GM04503 (cell line): ENCODE results near the gene ZNF544.

Experiments used
- DNase-seq: peaks from one replicate; pipeline ENCODE4 v3.0.0-alpha.2; 2012; ENCODE audit warnings: low read depth

Gene ZNF544

DNA sequence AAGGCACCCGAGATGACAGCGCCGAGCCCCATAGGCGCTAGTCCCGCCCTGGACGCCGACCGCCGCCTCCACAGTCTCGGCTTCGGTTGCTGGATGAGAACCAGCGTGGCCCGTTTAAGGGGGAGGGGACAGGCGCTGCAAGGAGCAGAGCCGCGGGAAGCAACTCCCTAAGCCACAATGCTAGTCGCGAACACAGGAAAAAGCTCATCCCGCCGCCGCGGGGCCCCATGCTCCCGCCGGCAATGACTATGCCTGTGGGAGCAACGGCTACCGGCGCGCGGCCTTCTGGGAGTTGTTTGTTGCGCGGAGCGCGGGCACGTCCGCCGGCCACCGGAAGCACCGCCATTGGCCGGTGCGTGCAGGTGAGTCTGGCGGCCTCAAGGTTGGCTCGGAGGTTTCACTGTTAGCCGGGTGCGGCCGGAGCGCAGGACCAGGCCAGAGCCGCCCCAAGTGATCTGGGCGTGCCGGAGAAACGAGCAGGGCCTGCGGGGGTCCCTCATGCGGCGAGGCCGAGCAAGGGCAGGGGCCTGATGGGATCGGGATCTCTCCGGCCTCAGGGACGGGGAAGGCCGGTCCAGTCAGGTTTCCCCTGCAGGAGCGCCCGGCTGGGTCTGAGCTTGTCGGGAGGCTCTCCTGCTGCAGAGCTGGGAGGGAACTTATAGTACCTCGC lies at the start of gene ZNF544:
Gene ZNF544 (plus strand): TSS at position 330 of the 670 bp plus-strand sequence. CDS start 15,110 bp downstream, outside the sequence.
- peak; percentile 18 for DNase-seq

DNA sequence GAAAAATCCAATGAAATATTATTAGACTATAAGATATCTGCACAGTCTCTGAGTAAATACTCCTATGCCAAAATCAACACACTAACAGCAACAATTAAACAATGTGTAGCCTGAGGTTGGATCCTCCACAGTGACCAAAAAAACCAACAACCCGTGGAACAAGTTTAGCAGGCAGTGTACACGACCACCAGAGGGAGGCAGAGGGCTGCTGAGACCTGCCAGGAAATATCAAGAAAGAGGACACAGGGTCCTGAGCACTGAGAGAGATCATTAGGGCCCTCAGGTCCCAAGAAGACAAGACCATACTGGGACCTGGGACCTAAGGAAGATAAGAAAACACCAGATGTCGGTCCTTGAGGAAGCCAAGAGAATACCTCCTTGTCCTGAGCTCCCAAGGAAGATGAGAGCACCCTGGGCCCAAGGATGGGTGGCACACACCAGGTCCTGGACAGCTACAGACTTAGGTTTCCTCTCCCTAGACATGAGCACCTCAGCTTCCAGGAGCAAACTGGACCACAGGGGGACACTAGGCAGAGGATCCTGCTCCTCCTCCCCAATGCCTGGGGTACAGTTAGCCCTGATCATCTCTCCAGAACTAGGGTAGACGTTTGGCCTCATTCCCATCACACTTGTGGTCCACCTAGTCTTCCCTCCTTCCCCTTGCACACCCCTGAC lies 46.7 kb upstream of the ZNF544 start:
- no peak for DNase-seq

DNA sequence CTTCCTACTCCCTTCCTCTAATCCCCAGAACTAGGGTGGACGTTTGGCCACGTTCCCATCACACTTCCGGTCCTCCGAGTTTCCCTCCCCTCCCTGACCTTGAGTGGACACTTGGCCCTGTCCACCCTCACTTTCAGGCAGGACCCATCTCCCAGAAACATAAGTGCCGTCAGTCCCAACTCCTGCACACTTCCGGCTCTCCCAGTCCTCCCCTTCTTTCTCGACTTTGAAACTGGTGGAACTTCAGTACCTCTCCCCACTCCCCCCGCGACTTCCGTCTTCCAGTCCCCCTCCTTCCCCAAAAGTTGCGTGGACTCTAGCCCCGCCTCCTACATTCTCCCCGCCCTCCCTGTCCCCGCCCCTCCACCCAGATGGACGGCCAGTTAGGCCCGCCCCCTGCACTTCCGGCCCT lies 46.1 kb upstream of the ZNF544 start:
- DNase-seq, result no peak

DNA sequence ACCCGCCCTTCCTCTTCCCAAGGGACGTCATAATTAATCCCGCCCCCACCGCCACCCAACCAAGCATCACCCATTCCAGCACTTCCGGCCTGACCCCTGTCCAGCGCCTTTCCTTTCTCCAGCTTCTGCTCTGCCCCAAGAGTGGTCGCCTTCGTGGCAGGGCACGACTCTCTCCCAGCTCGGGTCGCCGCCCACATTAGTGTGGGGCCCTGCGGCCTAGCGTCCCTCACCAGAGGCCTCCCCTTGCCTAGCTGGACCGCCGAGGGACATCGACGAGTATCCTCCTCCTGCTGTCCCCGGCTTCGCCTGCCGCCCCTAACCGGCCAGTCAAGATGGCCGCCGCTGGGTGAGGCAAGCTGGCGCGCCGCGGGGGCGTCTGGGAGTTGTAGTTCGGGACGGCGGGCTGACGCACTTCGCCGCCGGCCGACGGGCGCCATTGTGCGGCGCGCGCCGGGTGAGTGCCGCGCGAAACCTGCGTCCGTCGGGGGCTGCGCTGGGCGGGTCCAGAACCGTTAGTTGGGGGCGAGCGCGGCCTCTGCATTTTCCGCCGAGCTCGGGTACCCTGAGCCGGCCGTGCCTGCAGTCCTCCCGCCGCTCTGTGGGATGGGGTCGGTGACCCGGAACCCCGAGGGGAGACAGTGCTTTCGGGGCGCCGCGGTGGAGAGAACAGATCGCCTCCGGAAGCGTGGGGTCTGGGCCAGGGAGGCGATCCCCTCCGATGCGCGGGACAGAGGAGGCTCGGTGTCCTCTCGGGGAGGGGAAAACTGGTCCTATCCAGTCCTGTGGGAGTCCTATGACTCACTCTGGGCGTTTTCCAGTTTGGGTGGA lies 45.5 kb upstream of the ZNF544 start, which contains the start of gene ZNF274:
Gene ZNF274 (plus strand): TSS at position 73 of the 828 bp plus-strand sequence. CDS start 905 bp downstream, outside the sequence.
- DNase-seq, result peak; percentile 59

DNA sequence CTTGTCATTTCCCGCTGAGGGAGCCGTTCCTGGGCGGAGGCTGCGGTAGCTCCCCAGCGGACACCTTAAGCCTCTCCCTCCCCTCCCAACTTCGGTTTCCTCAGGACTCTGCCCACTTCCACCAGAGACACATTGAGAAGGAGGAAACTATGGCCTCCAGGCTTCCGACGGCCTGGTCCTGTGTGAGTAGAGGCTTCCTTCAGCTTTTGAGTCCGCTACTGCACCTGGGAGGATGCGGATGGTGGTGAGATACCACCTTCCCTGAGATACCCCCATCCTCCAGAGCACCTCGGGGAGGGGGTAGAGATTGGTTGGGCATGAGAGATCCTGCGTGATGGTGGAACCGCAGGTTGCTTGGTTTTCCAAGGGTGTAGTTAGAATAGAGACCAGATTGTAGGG lies 44.9 kb upstream of the ZNF544 start:
- no peak for DNase-seq

DNA sequence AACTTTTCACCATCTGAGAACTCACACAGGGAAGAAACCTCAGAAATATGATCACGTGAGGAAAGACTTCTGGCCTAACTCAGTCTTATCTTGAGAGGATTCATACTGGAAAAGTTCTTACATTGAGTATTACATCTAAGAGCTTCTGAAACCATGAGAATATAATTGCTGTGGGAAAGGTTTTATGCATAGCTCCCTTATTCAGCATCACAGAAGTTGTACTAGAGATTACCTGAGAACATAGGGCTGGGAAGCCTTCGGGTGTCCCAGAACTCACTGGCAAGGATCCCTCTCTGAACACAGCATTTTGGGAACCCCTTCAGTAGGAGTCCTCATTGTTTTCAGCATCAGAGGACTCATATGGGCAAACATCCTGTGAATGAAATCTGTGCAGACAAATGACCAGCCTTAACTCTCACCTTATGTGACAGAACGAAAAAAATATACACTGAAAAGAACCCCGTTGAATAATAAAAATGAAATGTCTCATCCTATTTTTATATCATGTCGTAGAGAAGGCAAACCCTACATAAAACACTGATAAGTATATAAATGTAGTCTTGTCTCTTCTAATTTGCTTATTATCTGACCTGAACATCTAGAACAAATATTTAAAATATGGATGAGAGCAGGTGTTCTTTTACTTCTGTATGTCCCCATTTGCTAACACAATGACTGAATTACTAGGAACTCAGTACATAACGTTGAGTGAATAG lies 31.7 kb upstream of the ZNF544 start:
- DNase-seq, result peak; percentile 3

DNA sequence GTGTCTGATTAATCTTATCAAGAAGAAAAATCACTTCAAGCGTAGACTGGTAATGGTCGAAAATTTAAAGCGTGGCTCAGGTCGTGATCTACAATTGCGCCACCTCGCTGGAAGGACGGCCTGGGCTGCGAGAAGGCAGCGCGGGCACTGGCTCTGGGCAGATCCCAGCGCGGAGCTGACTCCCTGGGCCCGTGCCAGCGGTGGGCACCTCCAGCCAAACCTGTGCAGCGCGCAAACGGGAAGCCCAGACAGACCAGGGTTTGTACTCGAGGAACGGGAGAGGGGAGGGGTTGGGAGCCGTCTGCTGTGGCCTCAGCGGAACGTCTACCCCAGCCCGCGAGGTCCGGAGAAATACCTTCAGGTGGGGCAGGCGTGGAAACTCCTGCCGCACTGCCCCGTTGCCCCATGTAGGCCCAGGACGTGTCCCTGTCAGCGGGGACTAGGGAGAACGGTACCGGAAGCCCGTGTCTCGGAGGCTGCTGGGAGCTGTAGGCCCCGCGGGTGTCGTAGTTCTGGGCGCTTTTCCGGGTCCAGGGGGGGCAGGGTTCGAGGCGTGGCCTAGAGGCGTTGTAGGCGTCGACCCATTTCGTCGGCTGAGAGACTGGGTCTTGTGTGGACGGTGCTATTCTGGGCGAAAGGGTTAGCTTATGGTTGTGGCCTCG lies 24.8 kb upstream of the ZNF544 start:
- DNase-seq, result no peak

DNA sequence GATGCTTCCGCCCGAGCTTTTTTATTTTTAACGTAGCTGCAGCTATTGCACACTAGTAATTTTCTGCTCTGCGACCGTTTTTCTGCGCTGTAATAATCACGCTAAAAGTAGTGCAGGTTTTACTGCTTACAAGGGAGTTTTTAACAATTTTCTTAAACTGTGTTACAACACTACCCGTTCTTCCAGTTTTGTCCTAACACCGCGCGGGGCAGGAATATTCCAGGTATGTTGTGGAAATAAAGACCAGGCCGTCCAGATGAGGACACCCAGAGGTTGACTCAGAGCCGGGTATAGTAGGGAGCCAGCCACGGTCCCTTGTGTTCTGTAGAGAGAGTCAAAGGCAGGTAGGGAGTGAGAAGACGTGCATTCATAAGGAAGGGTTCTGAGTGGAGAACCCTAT lies 24.1 kb upstream of the ZNF544 start:
- DNase-seq, result no peak

DNA sequence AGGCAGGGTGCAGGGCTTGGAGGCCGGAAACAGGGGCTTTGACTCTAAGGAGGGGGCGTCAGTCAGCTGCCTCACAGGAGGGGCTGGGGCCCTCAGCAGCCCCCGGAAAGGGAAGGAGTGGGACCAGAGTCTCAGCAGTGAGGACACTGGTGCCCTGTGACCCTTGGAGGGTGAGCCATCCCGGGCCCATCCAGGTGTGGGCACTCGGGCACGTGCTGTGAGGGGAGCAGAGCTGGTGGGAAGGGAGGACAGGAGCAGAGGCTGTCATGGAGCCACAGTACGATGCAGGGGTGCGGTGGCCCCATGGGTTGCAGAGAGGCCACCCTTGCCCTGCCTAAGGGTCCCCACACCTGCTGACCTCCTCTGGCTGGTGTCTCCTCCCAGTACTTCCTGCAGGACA lies 19.1 kb upstream of the ZNF544 start:
- DNase-seq, result no peak

DNA sequence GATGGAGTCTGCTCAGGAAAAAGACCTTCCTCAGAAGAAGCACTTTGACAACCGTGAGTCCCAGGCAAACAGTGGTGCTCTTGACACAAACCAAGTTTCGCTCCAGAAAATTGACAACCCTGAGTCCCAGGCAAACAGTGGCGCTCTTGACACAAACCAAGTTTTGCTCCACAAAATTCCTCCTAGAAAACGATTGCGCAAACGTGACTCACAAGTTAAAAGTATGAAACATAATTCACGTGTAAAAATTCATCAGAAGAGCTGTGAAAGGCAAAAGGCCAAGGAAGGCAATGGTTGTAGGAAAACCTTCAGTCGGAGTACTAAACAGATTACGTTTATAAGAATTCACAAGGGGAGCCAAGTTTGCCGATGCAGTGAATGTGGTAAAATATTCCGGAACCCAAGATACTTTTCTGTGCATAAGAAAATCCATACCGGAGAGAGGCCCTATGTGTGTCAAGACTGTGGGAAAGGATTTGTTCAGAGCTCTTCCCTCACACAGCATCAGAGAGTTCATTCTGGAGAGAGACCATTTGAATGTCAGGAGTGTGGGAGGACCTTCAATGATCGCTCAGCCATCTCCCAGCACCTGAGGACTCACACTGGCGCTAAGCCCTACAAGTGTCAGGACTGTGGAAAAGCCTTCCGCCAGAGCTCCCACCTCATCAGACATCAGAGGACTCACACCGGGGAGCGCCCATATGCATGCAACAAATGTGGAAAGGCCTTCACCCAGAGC lies 16.2 kb upstream of the ZNF544 start:
- no peak for DNase-seq

DNA sequence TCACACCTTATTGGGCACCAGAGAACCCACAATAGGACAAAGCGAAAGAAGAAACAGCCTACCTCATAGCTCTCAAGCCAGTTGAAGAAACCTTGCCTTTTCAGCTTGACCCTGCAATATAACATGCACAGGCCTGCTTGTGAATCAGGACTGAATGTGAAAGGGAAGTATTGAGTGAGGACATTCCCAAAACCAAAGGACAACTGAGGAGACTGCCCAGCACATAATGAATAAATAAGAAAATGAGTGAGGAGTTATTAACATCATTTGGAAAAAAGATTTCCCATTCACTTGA lies 15.7 kb upstream of the ZNF544 start:
- DNase-seq, result no peak

DNA sequence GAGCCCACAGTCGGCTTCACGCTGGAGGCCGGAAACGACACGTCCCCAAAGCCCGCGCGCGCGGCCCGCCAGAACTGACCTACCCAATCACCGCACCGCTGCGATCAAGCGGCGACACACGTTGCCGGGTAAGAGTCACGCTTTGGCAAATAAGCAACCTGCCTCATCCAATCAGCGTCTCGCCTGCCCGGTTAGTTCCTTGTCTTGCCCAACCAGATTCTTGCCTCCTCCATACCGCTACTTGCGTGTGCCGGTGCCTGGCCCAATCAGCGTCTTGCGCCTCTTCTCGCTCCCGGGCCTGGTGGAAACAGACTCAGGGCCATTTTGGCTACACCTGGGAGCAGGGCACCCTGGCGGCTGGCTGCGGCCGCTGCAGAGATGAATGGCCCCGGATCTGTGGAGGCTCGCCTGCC lies 11.6 kb upstream of the ZNF544 start:
- no peak for DNase-seq

DNA sequence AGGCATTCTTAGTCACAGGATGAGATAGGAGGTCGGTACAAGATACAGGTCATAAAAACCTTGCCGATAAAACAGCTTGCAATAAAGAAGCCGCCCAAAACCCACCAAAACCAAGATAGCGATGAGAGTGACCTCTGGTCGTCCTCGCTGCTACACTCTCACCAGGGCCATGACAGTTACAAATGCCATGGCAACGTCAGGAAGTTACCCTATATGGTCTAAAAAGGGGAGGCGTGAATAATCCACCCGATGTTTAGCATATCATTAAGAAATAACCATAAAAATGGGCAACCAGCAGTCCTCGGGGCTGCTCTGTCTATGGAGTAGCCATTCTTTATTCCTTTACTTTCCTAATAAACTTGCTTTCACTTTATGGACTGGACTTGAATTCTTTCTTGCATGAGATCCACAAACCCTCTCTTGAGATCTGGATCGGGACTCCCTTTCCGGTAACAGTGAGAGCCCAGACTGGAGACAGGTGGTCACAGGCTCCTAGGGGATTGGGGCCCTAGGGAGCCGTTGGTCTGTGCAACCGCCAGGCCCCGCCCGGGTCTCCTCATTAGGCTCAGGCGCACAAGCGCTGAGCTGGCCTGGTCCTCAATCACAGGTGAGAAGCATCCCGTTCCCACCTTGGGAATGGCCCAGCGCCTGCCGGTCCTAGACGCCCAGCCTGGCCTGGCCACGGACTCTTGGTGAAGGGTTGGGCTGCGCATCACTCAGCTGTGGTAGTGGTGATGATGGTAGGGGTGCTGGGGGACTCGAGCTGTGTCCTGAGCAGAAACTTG lies 10.9 kb upstream of the ZNF544 start:
- no peak for DNase-seq

DNA sequence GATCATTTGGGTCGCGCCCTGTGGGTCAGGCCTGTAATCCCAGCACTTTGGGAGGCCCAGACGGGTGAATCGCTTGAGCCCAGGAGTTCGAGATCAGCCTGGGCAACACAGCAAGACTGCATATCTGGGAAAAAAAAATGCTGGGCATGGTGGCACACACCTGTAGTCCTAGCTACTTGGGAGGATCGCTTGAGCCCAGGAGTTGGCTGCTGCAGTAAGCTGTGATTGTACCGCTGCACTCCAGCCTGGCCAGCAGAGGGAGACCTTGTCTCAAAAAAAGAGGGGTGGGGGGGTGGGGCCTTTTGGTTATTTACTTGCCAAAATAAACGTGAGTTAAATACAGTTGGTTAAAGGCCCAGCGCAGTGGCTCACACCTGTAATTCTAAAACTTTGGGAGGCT lies 9.8 kb upstream of the ZNF544 start:
- DNase-seq, result no peak

DNA sequence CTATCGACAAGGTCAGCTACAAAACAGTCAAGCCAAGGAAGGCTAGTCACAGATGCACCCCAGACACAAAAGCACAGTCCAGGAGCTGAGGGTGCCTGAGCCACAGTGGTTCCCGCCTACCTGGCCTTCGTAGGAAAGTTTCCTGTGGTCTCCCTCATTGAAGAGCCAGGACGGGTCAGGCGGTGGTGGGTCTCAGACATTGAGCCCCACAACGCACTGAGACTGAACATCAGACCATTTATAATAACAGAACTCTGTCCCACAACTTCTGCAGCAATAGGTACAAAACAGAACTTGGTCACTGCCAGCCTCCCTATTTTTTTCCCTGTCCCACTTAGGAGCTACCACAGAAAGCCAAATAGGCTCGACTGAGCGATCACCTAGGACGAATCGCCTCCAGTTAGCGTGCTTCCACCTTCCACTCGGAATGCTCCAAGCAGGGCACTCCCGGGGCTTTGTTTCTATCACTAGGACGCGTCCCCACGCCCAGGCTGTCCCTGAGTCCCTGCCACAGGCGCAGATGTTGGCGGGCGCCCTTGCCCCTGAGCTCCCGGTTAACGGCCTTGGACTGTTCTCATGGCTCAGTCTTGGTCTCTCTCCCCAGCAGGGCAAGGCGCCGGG lies 640 bp upstream of the ZNF544 start:
- peak; percentile 0 for DNase-seq

DNA sequence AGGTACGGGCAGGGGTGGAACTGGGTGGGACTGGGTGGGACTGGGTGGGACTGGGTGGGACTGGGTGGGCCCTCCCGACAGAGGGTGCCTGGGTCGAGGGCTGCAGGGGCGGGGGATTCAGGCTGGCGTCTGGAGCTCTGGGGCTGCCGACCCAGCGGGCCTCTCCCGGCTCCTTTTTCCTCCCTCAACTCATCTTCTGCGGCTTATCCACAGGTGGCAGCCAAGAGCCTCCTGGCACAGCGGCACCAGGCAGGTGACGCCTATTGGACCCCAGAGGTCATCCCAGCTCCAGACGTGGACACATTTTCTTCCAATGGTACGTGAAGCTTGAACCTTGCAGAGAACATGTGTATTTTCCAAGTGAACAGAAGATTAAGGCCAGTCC lies 533 bp downstream of the ZNF544 start:
- DNase-seq, result no peak

DNA sequence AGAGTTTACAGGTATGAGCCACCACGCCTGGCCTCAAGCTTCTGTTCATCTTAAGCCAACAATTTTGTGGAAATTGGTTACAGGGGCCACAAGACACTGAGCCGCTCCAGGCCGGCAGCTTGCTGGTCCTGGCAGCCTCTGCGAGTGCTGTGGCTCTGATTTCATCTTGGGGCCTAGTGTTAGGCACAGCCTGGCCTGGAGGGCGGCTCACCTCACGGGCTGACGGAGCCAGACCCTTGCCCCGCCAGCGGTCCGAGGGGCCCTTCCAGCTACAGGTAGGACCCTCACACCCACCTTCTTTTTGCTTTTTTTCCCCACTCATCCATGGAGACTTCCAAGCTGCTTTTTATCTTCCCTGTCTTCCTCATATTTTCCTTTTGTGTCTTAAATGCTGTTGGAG lies 8.6 kb downstream of the ZNF544 start:
- DNase-seq, result no peak

DNA sequence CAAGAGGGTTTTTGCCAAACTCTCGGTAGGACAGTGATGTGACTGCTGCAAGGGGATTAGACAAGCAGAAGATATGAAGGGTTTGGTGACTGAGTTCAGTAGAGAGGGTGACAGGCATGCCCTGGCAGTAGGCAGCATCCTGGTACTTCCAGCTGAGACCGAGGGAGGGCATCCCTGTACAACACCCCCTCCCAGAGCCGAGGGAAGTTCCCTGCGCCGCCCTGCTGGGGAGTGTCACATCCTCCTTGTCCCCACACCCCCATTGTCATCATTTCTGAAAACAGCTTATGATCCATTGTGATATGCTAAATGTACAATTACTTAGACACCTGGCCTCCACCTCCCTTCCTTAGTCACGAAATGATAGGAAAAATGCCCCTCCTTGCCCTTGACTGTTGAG lies 14.6 kb downstream of the ZNF544 start:
- DNase-seq, result no peak

DNA sequence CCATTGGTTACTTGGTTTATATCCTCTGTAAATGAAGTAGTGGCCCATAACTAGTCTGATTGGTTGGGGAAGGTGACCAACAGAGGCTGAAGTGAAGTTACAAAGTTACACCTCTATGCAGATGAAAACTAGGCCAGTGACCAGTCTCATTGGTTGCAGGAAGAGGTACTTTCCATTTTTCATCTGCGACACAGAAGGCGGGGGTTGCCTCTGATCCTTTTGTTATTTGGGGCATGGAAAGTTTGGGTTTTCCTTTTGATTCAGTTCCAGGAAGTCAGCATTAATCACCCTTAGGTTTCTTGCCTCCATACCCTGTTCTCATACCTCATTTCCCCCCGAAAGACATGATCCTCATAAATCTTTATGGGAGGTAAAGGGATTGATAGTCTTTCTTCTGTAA lies 20.2 kb downstream of the ZNF544 start:
- no peak for DNase-seq

DNA sequence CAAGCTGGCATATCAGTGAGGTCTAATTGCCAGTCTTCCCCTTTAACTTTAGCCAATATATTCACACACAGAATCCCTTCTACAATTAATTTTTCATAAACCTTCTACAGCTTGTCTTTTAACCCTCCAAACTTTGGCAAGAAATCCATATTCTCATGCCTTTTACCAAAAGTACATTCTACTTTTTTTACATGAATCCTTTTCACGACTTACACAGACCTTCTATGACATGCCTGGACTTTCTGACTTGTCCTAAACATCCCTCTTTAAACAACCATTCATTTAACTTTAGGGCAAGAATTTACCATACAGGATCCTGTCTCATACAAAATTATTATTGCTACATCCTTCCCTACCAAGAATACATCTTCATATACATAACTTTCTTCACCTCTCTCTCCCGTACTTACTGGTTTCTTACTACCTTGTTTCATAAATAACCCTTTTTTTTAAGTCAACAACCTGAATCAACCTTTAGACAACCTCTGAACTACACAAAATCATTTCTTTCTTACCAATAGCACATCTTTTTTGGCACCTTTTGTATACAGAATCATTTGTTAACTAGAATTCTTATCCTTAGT lies 23.5 kb downstream of the ZNF544 start:
- no peak for DNase-seq
